Brain microvascular endothelial cell (primary cell): ENCODE results near the gene RNF138.

ENCODE experiments used
- DNase-seq: peaks from one replicate; pipeline ENCODE4 v3.0.0-alpha.2; 2020
- H3K27ac ChIP-seq: fragments of 250-450 bp; sonication (Bioruptor Pico); 2 replicates; pipeline ENCODE4 v1.5.1; 2020; ENCODE audit warnings: mild to moderate bottlenecking, moderate library complexity
- H3K27me3 ChIP-seq: fragments of 250-450 bp; sonication (Bioruptor Pico); replicated peaks from 2 replicates; pipeline ENCODE4 v1.5.1; 2020; ENCODE audit warnings: mild to moderate bottlenecking
- H3K36me3 ChIP-seq: fragments of 250-450 bp; sonication (Bioruptor Pico); replicated peaks from 2 replicates; pipeline ENCODE4 v1.5.1; 2020; ENCODE audit warnings: mild to moderate bottlenecking
- H3K4me3 ChIP-seq: 2 replicates; pipeline ENCODE4 v1.5.1; 2011; ENCODE audit warnings: low read depth, mild to moderate bottlenecking, control low read depth, low read length, moderate library complexity
- in situ Hi-C: cut with HindIII; loops from 2 replicates; pipeline ENCODE4 v1.10.0; 2017; ENCODE audit warnings: low sequenced_read_pairs, low pct_ligation_motif_present
- TF ChIP-seq, protein P1 (sequence below): IDR thresholded peaks from 2 replicates; pipeline ENCODE4 v1.5.1; 2011; ENCODE audit warnings: low read depth, mild to moderate bottlenecking, moderate library complexity, low read length, control low read depth, inconsistent platforms; ENCODE audit errors: missing control alignments

The RNF138 gene

DNA sequence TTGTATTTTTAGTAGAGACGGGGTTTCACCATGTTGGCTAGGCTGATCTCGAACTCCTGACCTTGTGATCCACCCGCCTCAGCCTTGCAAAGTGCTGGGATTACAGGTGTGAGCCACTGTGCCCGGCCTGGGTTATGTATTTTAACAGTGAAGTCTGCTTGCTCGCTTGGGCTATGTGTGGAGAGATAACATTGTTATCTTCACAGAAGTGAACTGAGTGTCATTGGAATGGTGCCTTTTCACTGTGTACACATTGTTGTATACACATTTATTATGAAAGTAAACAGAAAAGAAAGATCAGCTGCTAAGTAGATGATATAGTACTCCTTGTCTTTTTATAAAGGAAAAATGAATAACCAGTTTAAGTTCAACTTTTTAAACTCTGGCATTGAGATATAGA, 30.4 kb downstream of the RNF138 start:
- DNase-seq, result no peak
- in situ Hi-C loops, result no loop called here
- no peaks in the 10 kb centered on the region for H3K27me3 ChIP-seq
- H3K36me3 ChIP-seq, result peaks cover 5% of the 10 kb centered on the region
- TF ChIP-seq, protein P1, sequence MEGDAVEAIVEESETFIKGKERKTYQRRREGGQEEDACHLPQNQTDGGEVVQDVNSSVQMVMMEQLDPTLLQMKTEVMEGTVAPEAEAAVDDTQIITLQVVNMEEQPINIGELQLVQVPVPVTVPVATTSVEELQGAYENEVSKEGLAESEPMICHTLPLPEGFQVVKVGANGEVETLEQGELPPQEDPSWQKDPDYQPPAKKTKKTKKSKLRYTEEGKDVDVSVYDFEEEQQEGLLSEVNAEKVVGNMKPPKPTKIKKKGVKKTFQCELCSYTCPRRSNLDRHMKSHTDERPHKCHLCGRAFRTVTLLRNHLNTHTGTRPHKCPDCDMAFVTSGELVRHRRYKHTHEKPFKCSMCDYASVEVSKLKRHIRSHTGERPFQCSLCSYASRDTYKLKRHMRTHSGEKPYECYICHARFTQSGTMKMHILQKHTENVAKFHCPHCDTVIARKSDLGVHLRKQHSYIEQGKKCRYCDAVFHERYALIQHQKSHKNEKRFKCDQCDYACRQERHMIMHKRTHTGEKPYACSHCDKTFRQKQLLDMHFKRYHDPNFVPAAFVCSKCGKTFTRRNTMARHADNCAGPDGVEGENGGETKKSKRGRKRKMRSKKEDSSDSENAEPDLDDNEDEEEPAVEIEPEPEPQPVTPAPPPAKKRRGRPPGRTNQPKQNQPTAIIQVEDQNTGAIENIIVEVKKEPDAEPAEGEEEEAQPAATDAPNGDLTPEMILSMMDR, result no peak
- H3K27ac ChIP-seq, result no peak overlapping the region
- H3K4me3 ChIP-seq, result no peak overlapping the region

DNA sequence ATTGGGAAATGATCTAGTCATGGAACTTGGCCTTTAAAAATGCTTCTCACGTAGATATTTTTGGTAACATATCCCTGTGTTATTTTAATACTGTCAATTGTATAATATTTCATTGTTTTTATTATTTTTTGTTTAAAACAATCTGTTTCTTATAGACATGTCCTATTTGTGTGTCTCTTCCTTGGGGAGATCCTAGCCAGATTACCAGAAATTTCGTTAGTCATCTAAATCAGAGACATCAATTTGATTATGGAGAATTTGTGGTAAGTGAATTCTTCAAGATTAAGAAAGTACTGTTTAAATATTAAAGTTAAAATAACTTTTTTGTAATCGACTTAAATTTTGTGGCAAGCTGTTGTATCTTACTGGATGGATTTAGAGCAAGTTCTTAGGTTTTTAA, 34.9 kb downstream of the RNF138 start:
- in situ Hi-C loops, result no loop called here

DNA sequence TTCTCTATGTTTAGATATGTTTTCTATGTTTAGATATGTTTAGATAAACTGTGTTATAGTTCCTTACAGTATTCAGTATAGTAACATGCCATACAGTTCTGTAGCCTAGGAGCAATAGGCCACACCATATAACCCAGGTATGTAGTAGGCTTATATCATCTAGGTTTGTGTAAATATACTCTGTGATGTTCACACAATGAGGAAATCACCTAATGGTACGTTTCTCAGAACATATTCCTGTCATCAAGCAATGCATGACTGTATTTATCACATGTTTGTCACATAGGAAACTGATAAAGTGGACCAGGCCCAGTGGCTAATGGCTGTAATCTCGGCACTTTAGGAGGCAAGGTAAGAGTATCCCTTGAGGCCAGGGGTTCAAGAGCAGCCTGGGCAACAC, 44.0 kb downstream of the RNF138 start:
- H3K36me3 ChIP-seq, result no peaks in the 10 kb centered on the region
- no peak overlapping the region for H3K27ac ChIP-seq
- no peak overlapping the region for H3K4me3 ChIP-seq
- no peaks in the 10 kb centered on the region for H3K27me3 ChIP-seq
- in situ Hi-C loops, result no loop called here
- TF ChIP-seq, protein P1, result no peak
- no peak for DNase-seq

More for the DNA sequence above, 34.9 kb downstream of the RNF138 start:
- Histone ChIP-seq H3K27me3 (no peaks in the 10 kb centered on the region), H3K36me3 (peaks cover 5% of the 10 kb centered on the region), H3K27ac (no peak overlapping the region), H3K4me3 (no peak overlapping the region)
- DNase-seq, result no peak
- TF ChIP-seq, protein P1, result no peak

DNA sequence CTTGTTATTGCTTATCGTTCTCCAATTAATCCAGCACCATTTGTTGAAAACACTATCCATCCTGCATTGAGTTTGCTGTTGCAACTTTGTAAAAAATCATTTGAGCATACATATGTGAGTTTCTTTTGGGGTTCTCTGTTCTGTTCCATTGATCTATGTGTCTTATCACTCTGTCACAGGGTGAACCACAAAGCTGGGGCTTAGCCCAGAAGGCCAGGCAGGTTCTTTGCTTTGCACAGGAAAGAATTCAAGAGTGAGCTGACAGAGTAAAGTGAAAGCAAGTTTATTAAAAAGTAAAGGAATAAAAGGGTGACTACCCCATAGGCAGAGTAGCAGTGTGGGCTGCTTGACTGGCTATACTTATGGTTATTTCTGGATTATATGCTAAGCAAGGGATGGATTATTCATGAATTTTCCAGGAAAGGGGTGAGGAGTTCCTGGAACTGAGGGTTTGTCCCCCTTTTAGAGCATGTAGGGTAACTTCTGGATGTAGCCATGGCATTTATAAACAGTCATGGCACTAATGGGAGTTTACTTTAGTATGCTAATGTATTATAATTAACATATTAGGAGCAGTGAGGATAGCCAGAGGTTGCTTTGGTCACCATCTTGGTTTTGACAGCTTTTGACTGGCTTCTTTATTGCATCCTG, 46.8 kb downstream of the RNF138 start:
- in situ Hi-C loops, result no loop called here
- DNase-seq, result no peak
- TF ChIP-seq, protein P1, result no peak

DNA sequence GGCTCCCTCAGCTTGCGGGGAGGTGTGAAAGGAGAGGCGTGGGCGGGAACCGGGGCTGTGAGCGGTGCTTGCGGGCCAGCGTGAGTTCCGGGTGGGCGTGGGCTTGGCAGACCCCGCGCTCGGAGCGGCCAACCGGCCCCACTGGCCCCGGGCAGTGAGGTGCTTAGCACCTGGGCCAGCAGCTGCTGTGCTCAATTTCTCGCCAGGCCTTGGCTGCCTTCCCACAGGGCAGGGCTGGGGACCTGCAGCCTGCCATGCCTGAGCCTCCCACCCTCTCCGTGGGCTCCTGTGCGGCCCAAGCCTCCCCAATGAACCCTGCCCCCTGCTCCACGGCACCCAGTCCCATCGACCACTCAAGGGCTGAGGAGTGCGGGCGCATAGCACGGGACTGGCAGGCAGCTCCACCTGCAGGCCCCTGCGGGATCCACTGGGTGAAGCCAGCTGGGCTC, 48.2 kb downstream of the RNF138 start:
- no peak for DNase-seq
- H3K4me3 ChIP-seq, result no peak overlapping the region
- no peaks in the 10 kb centered on the region for H3K36me3 ChIP-seq
- TF ChIP-seq, protein P1, result no peak
- in situ Hi-C loops, result no loop called here
- H3K27me3 ChIP-seq, result no peaks in the 10 kb centered on the region
- no peak overlapping the region for H3K27ac ChIP-seq

More for the DNA sequence above, 46.8 kb downstream of the RNF138 start:
- H3K36me3 ChIP-seq, result no peaks in the 10 kb centered on the region
- no peak overlapping the region for H3K27ac ChIP-seq
- no peaks in the 10 kb centered on the region for H3K27me3 ChIP-seq
- no peak overlapping the region for H3K4me3 ChIP-seq
